Stimulated activated CD4-positive, alpha-beta T cell treated with anti-CD3 and anti-CD28 coated beads, Interleukin-15, amount 100 ng/mL, for 1 hour (primary cell): ENCODE data around the gene FAM171A1.
"Not testable (repeated sequence)": the region's sequence is repeated elsewhere in the genome, so short reads cannot be mapped to it uniquely, and the experiment has no call there.

Source experiments
- DNase-seq, 2 donors: peaks; one replicate each; pipeline ENCODE4 v3.0.0-alpha.2; 2020; ENCODE audit warnings: low read depth in 1 of 2, low spot score in 1 of 2

The FAM171A1 gene

DNA sequence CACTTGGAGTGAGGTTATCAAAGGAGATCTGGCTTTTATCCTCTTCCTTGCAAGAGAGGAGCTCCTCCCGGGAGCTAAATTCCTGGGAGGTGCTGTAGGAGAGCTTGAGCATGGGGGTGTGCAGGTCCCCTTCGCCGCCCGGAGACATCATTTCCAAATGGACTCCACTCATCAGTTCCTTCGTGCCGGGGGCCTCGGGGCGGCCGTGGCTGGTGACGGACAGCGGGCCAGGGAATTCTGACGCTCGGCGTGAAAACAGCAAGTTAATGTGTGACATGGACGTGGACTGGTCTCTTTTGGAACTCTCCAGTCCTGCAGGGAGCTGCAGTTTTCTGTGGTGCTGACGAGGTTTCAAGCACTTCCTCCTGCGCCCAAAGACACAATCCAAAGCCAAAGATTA lies 156.9 kb downstream of the FAM171A1 start:
- no peak for DNase-seq

- DNase-seq, result no peak
Measured at GRCh38 chr10:15213461-15213861, 157.6 kb downstream of the FAM171A1 start.

DNA sequence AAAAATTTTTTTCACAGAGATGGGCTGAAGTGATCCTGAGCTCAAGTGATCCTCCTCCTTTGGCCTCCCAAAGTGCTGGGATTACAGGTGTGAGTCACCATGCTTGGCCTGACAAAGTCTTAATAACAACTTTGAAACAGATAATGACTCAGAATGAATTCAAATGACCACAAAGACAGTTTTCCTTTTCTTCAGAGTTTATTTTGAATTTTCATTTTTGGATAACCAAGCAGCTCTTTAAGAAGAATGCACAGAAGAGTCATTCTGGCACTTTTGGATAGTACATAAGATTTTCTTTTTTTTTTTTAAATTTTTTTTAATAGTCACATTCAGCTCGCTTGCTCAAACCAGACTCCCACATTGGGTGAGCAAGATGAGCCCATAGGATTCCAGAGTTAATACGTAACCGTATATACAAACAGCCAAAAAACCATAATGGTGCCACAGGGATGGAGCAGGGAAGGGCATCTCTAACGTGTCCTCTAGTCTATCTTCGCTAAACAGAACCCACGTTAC lies 159.6 kb downstream of the FAM171A1 start:
- DNase-seq, result no peak

- DNase-seq, result no peak
Measured at GRCh38 chr10:15210521-15210920, 160.6 kb downstream of the FAM171A1 start.

DNA sequence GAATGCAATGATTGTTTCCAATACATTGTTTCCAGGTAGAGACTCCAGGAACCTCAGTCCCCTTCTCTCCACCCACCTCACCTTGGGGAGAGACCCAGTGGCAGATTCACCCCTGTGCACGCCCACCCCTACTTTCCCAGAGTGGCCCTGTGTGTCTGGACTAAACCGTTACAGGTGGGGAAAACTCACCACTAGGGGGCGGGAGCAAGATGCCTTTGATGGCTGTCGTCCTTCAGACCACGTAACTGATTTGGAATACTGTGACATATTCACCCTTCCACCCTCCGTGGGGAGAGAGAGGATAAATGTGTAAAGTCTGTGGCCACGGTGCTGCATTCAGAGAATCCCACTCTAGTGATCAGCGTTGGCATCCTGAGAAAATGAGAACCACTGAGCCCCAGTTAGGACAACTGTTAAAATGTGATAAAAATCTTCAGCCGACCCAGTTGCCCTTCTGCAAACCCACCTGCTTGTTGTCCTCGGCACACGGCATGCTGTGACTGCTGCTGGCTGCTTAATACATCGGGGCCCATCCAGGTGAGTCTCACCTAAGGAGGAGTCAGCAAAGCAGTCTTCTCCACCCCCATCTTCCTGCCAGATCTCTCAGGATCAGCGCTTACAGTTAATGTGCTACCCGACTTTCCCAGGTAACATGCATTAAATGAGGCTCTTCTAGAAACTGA lies 161.1 kb downstream of the FAM171A1 start:
- DNase-seq, result peak; percentile 43 to 62

DNA sequence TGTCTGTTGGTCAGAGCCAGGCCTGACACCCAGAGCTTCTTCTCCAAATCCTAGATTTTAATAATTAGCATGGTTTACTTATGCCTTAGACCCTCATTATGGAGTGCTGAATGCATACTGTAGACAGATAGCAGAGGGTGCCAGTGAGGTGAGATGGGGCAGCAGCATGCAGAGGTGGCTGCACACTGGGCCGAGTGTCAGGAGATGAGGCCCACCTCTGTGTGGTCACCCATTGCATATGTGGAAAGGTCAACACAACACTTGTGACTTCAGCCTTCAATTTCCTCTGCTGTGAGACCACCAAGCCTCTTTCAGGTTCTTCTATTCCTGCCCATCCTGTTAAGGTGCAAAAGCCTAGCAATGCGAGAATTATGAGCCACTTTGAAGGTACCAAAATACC lies 162.9 kb downstream of the FAM171A1 start:
- DNase-seq, result no peak

- DNase-seq, result not testable (repeated sequence)
Measured at GRCh38 chr10:15207410-15207809, 163.7 kb downstream of the FAM171A1 start.

GRCh38 chr10:15202639-15203038 lies 168.4 kb downstream of the FAM171A1 start:
- no peak for DNase-seq

DNA sequence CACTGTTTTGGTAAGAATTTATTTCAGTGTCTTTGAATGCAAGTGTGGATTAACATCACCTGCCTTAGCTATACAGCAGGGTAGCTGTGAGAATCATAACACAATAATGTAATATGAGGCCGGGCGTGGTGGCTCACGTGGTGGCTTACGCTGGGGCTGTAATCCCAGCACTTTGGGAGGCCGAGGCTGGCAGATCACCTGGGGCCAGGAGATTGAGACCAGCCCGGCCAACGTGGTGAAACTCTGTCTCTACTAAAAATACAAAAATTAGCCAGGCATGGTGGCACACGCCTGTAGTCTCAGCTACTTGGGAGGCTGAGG lies 168.8 kb downstream of the FAM171A1 start:
- not testable (repeated sequence) for DNase-seq

DNA sequence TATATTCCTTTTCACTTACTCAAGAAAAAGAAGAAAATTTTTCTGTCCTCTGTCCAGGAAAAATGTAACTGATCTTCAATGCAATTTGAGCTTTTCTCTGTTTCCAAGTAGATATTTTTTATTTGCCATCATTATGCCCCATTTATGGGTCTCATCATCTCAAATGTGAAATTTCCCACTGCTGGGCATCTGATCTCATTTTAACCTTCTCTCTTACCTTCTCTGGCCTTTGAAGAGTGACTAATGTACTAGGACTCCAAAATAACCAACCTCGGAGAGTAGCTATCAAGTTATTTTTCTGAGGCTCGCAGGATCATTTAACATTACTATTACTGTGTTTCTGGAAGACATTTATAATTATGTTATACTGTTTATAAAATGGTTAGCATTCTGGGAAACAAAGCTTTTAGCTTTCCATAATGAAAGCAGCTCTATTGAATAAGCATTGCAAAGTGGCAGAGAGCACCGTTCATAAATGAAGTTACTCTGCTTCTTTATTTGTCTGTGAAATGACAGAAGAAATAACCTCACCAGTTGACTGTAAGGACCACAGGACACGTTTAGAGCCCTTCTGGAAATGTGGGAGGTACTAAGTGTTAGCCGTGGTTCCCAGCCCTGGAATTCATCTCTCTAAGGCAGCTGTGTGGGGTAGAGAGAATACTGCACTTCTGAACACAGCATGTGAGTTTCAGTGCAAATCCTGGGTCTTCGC lies 169.3 kb downstream of the FAM171A1 start:
- no peak for DNase-seq

DNA sequence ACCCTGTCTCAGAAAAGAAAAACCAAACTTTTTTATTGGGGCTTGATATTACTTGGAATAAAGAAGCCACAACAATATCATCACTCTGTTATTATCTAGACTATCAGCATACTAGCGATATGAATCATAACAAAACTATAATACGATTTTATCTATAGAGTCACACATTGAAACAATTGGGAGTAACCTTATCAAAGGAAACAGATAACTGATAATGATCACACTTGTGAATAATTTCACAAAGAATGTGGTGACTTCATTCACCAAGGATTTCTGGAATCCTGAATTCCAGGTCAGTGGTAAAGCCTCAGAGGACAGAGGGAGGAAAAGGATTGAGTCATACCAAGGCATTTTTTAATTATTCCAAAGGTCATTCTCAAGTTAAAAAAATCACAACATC lies 170.5 kb downstream of the FAM171A1 start:
- no peak for DNase-seq

DNA sequence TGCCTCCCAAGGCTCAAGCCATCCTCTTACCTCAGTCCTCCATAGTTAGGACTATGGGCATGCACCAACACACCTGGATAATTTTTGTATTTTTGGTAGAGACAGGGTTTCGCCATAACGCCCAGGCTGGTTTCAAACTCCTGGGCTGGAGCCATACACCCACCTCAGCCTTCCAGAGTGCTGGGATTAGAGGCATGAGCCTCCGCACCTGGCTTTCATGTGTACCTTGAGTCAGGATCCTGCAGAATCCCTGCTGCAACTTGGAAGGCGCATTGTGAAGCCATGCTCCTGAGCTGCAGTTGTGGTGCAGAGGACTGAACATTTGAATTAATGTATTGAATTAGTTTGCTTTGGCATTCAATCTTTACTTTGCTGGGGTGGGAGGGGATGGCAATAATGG lies 173.2 kb downstream of the FAM171A1 start:
- no peak for DNase-seq

DNA sequence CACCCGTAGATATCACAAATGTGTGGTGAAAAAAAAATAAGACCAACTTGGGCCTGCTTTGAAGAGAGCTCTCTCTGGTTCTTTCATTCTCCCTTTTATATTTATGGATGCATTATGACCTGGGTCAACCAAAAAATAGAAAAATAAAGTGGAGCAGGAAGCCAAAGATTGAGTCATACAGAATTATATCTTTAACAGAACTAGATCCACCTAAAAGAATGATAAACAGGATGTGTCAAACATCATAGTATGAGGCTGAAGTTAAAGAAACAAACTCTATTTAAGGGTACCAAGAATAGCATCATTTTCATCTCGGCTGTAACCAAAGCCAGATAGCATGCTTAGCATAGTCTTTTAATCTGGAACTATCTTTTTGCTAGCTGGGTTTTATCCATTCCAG lies 173.8 kb downstream of the FAM171A1 start:
- no peak for DNase-seq

- DNase-seq, result no peak
Measured at GRCh38 chr10:15196021-15196834, 174.9 kb downstream of the FAM171A1 start.

GRCh38 chr10:15189133-15189885 lies 181.8 kb downstream of the FAM171A1 start:
- DNase-seq, result no peak

- DNase-seq, result peak in 1 of 2 donors; percentile 13
Measured at GRCh38 chr10:15188603-15189002, 182.5 kb downstream of the FAM171A1 start.

DNA sequence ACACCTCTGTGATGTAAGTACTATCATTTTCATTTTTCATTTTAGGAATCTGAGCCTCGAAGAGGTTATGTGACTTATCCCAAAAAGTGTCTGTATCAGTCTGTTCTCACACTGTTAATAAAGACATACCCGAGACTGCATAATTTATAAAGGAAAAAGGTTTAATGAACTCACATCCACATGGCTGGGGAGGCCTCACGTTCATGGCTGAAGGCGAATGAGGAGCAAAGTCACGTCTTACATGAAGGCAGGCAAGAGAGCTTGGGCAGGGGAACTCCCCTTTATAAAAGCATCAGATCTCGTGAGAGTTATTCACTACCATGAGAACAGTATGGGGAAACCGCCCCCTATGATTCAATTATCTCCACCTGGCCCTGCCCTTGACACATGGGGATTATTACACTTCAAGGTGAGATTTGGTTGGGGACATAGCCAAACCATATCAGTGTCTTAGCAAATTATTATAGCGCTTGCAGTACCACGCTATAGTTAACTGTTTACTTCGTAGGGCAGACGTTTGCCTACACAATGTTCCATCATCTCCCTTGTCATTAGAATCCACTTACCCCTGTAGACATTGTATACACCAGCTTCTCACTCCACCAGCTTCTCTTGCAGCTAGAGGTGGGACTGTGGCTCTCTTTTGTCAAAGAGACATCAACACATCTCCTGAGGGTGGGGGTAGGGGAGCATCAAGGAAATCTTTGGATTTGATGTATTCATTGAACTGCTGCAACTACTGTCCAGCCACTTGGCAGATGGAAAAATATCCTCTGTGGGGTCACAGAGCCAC lies 187.2 kb downstream of the FAM171A1 start:
- DNase-seq, result no peak

DNA sequence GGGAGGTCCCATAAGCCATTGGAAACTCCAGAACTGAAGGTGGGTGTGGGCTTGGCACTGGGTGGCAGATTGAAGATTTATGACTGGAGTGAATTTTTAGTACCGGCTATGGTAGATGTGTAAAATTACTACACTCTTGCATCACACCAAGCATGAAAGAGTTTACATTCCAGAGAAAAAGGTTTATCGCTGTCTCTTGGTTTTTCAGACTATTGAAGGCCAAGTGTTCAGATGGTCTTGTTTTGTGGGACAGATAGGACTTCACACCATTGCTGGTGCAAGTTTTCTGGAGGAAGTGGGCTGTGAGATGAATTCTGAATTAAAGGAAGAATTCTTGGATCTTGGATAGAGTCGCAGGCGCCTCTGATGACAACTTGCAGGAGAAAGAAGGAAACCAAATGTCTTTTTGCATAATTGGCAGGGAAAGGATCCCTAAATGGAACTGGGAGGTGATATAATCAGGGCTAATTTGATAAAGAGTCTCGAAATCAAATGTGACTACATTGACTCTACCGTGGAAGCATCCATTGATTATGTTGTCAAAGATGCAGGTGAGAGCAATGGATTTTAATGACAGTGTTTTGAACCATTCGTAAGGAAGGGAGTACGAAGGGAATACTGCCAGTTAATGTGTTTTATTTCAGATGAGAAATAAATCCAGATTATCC lies 188.4 kb downstream of the FAM171A1 start:
- no peak for DNase-seq

DNA sequence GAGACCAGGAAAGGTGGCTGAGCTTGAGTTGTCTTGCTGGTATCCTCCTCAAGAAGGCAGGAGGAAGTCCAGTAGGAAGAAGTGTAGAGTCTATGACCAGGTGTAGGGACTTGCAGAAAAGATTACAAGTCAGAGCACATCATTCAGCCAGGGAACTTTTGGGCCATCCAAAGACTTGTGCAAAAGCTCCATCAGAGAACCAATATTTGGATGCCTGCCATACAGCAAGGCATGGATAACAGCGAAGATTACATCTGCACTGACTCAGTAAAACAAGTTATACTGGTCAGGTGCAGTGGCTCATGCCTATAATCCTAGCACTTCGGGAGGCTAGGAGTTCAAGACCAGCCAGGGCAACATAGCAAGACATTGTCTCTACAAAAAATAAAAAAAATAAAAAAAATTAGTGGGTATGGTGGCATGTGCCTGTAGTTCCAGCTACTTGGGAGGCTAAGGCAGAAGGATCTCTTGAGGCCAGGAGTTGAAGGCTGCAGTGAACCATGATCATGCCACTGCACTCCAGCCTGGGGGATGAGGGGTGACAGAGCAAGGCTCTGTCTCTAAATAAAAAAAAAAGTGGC lies 189.4 kb downstream of the FAM171A1 start:
- DNase-seq, result no peak
